ENCODE results near the gene IFT81.
"Not testable (repeated sequence)": the region's sequence is repeated elsewhere in the genome, so short reads cannot be mapped to it uniquely, and the experiment has no call there.

DNA sequence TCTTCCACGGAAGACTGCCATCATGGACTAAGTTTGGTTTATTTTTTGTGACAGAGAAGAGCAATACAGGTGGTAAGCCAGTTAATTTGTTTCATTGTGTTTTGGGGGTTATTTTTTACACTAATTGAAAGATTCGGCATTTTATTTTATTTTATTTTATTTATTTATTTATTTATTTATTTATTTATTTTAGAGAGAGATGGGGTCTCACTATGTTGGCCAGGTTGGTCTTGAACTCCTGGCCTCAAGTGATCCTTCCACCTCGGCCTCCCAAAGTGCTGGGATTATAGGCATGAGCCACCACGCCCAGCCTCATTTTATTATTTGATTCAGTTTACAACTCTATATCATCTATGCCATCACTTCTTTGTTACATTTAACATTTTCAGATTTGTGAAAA lies 104.2 kb downstream of the IFT81 start:
- not testable (repeated sequence) for TF ChIP-seq TEAD2 (CRISPR knock-in tag; IDR thresholded peaks at IDR 0.05); ZNF317 (CRISPR knock-in tag; IDR thresholded peaks at IDR 0.05); ZNF468 (CRISPR knock-in tag; IDR thresholded peaks at IDR 0.05); ZNF234 (CRISPR knock-in tag; conservative IDR thresholded peaks at IDR 0.05); ZNF883 (CRISPR knock-in tag; IDR thresholded peaks at IDR 0.05; ENCODE audit: not compliant biosample characterization)
- TF ChIP-seq, protein P1, sequence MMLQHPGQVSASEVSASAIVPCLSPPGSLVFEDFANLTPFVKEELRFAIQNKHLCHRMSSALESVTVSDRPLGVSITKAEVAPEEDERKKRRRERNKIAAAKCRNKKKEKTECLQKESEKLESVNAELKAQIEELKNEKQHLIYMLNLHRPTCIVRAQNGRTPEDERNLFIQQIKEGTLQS (CRISPR knock-in tag; IDR thresholded peaks at IDR 0.05) = not testable (repeated sequence)

Data from HepG2 (cell line).